SIG-M5 treated with dmso at 0.1 percent for 504 hours (cell line): Measurements from ENCODE around the gene TAGLN.

Experiments used
- DNase-seq: peaks from one replicate; lab custom pipeline; 2025; ENCODE audit not compliant: unreplicated experiment; lab: John Stamatoyannopoulos, UW

Gene TAGLN

GRCh38 chr11:117212697-117213355 is 13.7 kb downstream of the TAGLN start:
- DNase-seq: no peak

GRCh38 chr11:117214404-117215110 is 15.4 kb downstream of the TAGLN start:
- DNase-seq: no peak

DNA sequence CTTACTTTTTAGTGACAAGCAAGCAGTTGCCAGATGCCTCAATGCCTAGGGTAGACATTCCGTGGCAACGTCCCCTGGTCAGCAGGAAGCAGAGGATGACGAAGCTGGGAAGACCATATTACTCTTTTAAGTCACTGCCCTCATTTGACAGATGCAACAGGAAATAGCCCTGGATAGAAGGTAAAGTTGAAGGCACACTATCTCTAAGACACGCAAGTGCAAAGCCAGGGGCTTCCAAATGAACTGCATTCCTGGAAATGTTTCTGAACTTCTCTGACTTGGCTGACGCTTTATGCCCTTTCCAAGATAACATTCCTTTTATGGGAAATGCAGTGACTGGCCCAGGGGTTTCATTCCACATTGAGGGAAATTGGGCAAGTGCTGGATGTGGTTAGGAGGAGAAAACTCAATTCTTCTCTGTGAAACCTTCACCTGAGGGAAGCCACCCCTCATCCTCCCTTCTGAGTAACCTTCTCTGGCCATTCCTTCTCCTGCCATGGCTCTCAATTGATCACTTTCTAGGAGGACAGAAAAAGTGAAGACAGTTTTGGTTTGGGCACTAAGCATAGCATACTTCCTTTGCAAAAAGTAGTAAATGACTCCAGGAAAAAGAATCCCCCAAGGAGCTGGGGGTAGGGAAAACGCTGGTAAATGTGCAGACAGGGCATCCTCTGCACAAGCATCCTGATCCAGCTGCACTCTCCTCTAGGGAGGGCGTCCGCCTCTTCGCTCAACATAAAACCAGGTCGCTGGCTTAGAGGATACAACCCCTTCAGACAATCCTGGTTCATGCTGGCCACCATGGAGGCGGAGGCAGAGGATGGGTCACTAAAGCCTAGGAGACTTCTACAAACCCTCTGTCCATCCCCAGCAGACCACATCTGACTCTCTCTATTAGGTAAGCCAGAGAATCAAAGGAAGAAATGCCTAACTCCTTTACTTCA is 18.2 kb downstream of the TAGLN start:
- no peak for DNase-seq

DNA sequence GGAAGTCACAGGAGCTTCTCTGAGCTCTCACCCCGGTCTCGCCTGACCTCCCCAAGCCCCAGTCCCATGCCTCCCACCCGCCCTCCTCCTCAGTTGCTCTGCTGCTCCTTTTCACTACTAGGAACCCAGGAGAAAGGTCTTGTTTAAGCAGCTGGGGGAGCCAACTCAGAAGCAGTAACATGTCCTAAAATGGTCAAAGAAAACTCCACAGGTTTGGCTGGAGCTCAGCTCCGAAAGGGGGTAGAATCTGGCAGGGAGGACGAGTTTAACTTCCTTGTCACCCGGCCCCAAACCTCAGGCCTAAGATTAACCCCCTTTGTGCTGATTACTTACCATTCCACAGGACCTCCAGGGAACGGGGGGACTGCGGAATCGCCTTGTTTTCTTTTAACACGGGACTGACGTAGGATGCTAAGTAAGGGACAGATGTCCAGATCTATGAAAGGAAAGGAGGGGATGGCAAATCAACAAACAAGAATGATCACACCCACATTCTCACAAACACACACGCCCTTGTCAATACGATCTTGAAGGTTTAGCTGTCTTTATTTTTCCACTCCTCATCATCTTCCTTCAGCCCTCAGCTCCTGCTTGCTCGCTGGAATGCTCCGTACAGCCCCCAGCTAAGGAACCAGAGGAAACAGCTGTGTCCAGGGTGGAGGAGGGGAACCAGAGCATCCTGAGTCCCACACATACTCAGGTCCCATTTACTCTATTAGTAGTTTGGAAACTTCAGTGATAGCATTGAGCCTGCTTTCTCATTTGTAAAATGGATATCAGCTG is 19.2 kb downstream of the TAGLN start:
- DNase-seq: no peak

- no peak for DNase-seq
These were observed 19.8 kb downstream of the TAGLN start for GRCh38 chr11:117219001-117219400.

DNA sequence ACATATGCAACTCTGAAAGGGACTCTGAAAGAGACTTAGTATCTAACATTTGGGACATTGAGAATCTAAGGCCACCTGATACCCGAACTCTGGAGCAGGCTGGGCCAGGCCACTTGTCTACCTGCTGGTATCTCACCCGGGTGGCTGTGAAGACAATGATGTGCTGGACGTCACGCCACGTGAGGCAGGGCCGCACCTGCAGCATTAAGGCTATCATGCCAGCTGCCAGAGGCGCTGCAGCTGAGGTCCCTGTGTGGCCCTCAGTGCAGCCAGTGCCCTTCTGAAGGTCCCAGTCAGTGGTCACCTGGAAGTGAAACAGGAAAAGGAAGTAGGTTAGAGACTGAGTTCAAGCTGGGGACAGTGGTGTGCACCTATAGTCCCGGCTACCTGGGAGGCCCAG is 20.3 kb downstream of the TAGLN start:
- DNase-seq: no peak

GRCh38 chr11:117219995-117220394 is 20.8 kb downstream of the TAGLN start:
- DNase-seq: no peak

GRCh38 chr11:117220568-117220967 is 21.4 kb downstream of the TAGLN start:
- DNase-seq: no peak

DNA sequence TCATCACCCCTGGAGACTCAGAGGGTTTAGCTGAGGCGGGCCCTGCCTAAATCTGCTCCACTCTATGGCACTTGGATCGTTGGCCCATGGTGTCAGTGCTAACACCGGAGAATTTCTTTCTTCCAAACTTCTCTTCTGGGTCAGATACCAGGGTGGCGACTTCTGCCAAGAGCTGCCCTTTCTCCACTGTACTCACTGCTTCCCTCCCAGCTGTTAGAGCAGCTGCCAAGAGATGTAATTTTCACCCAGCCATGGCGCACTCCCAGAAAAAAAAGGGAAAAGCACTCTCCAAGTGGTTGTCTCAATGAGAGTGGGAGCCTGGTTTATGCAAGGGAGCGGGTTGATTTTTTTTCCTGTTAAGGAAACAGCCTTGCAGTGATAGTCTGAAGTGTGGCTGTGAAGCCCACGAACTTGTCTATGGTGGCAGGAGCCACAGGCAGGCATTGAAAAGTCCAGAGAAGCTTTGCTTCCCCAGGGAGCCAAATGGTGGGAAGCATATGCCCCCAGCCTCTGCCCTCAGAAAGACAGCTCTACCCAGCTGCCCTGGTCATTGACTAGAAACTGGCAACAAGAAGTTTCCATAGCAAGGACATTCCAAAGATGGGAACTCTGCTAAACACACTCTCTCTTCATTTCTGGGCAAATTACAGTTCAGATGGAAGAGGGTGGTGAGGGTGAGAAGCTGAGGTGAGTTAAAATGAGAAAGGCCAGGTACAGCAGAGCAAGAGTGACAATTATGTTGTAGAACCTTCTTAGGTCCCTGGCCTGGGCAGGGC is 22.0 kb downstream of the TAGLN start:
- no peak for DNase-seq

DNA sequence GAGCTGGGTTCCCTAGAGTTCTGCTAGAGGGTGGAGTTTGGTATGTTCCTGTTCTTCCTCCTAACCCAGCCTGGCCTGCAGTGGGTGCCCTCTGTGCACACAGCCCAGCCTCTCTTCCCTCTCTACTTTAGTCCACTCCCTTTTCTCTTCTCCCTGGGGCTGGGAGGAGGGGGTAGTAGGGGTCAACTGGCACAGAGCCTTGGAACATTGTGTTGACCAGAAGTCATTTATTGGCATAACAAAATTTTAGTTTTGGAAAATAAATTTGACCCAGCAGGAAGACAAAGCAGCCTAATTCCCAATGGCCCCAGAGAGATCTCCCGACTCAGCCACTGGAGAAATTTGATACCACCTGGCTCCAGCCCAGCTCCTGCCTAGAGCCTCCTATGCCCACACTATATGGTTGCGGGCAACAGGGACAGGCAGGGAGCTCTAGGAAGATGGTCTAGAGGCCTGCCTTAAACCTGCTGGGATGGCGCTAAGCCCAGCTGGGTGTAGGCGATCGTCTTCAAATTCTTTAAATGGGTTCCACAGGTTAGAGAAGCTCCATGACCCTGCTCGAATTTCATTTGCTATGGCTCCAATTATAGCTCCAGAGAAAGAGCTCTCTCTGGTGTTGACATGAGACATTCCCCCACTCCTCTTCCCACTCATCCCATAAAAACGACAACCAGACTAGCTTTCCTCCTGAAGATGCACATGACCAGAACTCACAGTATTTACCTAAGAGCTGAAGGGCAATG is 22.8 kb downstream of the TAGLN start:
- no peak for DNase-seq

DNA sequence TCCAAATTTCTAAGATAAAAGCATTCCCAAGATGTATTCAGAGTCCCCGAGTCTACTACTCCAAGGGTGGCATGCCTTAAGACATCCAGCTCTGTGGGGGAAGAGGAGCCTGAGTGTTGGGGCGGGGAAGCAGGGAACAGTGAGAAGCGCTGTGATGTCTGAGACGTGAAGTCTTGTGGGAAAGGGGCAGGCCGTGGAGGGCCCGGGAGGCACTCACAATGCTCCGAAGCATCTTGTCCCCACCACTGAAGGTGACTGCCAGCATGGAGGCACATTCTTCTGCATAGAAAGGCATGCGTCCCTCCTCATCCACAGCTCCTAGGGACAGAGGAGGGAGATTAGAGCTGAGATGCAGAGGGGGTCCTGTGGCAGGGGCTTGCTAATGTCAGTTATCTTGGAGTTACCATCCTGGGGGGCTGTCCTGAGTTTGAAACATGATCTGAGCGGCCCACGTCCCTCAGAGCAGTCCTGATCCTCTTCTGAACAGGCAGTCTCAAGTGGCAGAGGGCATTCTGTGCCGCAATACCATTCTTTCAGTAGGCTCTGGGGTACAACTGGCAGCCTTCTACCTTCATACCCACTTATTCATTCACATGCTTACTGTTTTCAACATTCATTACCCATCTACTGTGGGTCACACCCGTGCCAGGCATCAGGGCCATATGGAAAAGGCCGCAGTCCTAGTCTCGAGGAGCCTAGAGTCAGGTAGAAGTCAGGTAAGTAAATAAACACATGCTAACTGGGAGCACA is 24.0 kb downstream of the TAGLN start:
- DNase-seq: no peak

DNA sequence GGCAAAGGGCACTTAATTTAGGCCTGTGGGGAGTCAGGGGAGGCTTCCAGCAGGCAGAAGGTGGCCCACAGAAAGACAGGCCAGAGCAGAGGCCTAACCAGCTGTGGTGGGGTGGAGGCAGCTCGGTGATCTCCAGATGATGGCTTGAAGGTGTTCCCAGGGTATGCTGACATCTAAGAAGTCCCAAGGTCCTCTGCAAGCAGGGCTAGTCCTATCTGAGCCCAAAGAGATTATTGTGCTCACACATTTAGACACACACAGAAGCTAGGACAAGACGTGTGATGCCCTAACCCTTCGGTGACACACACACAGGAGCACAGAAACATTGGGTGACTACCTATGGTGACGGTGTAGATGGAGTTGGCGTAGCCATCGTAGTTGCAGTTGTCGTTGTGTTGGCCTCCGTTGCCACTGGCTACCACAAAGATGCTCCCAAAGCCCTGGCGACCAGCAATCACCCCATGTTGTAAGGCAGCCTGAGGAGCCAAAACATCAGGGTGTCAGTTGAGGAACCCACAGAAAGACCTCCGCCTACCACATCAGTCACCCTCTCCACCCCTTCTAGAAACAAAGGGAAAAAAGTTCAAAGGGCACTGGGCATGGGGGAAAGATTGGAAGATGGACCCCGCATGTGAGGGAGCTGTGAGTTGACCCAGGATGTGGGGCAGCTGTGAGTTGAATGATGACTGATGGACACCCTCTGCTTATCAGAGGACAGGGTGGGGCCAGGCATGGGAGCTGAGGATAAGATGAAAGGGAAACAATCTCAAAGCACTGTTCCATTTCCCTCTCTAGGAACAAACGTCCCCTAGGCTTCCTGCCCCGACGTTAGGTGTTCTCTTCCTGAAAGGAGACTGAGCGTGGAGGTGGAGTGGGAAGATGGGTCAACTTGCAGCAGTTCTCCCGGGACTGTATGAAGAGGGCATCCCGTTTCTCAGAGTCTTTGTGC is 24.8 kb downstream of the TAGLN start:
- no peak for DNase-seq

- no peak for DNase-seq
These were observed 26.5 kb downstream of the TAGLN start for GRCh38 chr11:117225553-117226170.

DNA sequence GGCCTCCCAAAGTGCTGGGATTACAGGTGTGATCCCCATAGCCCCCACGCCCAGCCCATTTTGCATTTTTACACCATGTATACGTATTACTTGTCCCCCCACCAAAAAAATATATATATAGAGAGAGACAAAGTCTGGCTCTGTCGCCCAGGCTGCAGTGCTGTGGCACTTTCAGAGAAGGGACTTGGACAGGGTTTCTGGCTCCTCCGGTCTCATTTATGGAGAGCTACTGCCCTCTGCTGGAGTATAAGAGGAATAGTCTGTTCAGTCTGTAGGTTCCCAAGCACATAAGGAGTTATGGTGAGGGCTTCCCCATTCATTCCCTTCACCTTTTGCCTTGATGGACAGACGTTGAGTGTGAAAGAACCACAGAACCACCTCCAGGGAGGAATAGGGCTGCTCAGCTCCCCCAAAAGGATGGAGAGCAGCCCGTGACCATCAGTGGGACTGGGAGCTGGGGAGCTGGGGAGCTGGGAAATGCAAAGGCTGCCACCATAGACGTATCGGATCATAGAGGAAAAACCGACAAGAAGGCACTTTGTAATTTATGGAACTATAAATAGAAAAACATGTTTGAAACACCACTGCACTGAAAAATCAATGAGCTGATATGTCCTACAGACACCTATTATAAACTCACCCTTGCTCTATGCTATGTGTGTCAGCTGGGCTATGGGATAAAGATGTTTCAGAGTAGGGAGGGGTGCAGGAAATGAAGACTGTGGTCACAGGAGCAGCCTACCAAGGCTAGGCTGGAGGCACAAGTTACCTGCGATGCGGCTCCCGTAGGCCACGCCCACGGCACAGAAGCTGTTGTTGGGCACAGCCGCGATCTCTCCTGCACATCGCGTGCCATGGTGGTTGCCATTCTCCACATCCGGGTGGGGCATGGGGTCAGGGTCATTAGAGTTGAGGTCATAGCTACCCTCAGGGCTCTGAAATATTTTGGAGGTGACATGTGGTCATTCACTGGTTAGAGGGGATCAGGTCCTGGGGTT is 27.5 kb downstream of the TAGLN start:
- DNase-seq: peak; percentile 83

DNA sequence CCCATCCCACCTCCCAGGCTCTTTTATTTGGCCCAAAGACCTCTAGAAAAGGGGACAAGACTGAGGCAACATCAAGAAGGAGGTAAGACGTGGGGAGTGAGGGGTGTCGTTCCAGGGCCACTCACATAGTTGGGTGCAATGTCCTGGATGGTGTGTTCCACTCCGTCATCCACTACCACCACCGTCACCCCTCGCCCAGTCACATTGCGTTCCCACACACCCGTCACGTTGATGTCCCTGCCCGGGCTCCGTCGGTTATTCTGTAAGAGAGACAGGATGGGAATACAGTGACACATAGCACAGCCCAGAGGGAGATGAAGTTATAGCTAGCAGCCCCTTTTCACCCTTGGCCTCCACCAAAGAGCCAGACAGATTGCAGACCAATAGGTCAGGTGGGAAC is 28.9 kb downstream of the TAGLN start:
- no peak for DNase-seq

DNA sequence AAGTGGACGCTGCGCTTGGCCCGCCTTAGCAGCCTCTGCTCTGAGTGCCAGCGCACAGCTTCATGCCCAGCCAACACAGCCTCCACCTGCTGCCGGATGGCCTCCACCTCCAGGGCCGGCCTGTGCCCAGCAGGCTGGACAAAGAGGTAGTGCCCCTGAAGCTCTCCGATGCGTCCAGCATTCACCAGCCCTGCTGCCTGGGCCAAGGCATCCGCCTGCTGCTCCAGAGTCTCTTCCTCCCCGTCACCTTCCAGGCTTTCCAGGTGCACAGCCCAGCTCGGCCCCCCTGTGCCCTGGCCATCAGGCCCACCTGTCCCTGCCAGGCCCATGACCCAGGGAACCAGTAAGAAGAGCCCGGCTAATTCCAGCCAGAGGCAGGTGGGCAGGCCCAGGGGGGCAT is 30.2 kb downstream of the TAGLN start:
- DNase-seq: no peak
